H9 (cell line): ENCODE results near the gene PYGO2. TPM values are rescaled to one million over a fixed set of nuclear protein-coding genes. Genes with fewer than 3 reads are reported as not detected.
A peak's percentile ranks its signal among the peaks of the same experiment; 100 is the strongest.

Source experiments
- DNase-seq: peaks from one replicate; pipeline ENCODE4 v3.0.0-alpha.2; 2017
- H2AFZ ChIP-seq: one replicate; pipeline ENCODE4 v1.6.1; 2013; ENCODE audit warnings: mild to moderate bottlenecking, low read length, control low read depth, moderate library complexity
- H2AK5ac ChIP-seq: 2 replicates; pipeline ENCODE4 v1.6.1; 2013; ENCODE audit warnings: low read length, control low read depth, mixed read lengths; ENCODE audit not compliant: insufficient read length
- H2BK120ac ChIP-seq: one replicate; pipeline ENCODE4 v1.6.1; 2013; ENCODE audit warnings: low read depth, mild to moderate bottlenecking, low read length, control low read depth, inconsistent platforms; ENCODE audit not compliant: poor library complexity, severe bottlenecking
- H2BK12ac ChIP-seq: 2 replicates; pipeline ENCODE4 v1.6.1; 2013; ENCODE audit warnings: low read length, control low read depth, mixed read lengths, low read depth; ENCODE audit not compliant: insufficient read length
- H2BK15ac ChIP-seq: 2 replicates; pipeline ENCODE4 v1.6.1; 2013; ENCODE audit warnings: low read depth, low read length, control low read depth
- H2BK20ac ChIP-seq: one replicate; pipeline ENCODE4 v1.6.1; 2013; ENCODE audit warnings: low read depth, mild to moderate bottlenecking, low read length, control low read depth, inconsistent platforms; ENCODE audit not compliant: poor library complexity, severe bottlenecking
- H2BK5ac ChIP-seq: 2 replicates; pipeline ENCODE4 v1.6.1; 2013; ENCODE audit warnings: low read length, control low read depth, mixed read lengths; ENCODE audit not compliant: insufficient read length
- H3K14ac ChIP-seq: 2 replicates; pipeline ENCODE4 v1.6.1; 2013; ENCODE audit warnings: low read length, control low read depth; ENCODE audit not compliant: insufficient read depth
- H3K18ac ChIP-seq: 2 replicates; pipeline ENCODE4 v1.6.1; 2013; ENCODE audit warnings: low read depth, mild to moderate bottlenecking, mixed read lengths, low read length, control low read depth; ENCODE audit not compliant: insufficient read length
- H3K23ac ChIP-seq: 2 replicates; pipeline ENCODE4 v1.6.1; 2013; ENCODE audit warnings: low read length, control low read depth, mixed read lengths, low read depth; ENCODE audit not compliant: insufficient read length
- H3K23me2 ChIP-seq: 2 replicates; pipeline ENCODE4 v1.6.1; 2013; ENCODE audit warnings: low read depth, mild to moderate bottlenecking, mixed read lengths, low read length, control low read depth; ENCODE audit not compliant: insufficient read length, poor library complexity, severe bottlenecking
- H3K27ac ChIP-seq: 2 replicates; pipeline ENCODE4 v1.5.1; 2013; ENCODE audit warnings: low read length, control low read depth, mixed read lengths, low read depth; ENCODE audit not compliant: insufficient read length
- H3K27me3 ChIP-seq: 2 replicates; pipeline ENCODE4 v1.6.1; 2013; ENCODE audit warnings: low read length, control low read depth, inconsistent platforms; ENCODE audit not compliant: insufficient read depth
- H3K4ac ChIP-seq: 2 replicates; pipeline ENCODE4 v1.6.1; 2013; ENCODE audit warnings: low read depth, mild to moderate bottlenecking, control low read depth, inconsistent platforms, low read length, moderate library complexity
- H3K4me1 ChIP-seq: 2 replicates; pipeline ENCODE4 v1.6.1; 2013; ENCODE audit warnings: low read length, control low read depth, inconsistent platforms; ENCODE audit not compliant: insufficient read depth
- H3K4me2 ChIP-seq: 2 replicates; pipeline ENCODE4 v1.6.1; 2013; ENCODE audit warnings: low read length, control low read depth, mixed read lengths; ENCODE audit not compliant: insufficient read length, insufficient read depth
- H3K56ac ChIP-seq: 2 replicates; pipeline ENCODE4 v1.6.1; 2013; ENCODE audit warnings: low read depth, mild to moderate bottlenecking, mixed read lengths, low read length, control low read depth; ENCODE audit not compliant: insufficient read length
- H3K79me1 ChIP-seq: 2 replicates; pipeline ENCODE4 v1.6.1; 2013; ENCODE audit warnings: low read depth, mild to moderate bottlenecking, moderate library complexity, low read length, control low read depth, inconsistent platforms; ENCODE audit not compliant: insufficient read depth, poor library complexity, severe bottlenecking
- H3K79me2 ChIP-seq: 2 replicates; pipeline ENCODE4 v1.6.1; 2013; ENCODE audit warnings: low read length, control low read depth, inconsistent platforms; ENCODE audit not compliant: insufficient read depth
- H3K9ac ChIP-seq: 2 replicates; pipeline ENCODE4 v1.6.1; 2013; ENCODE audit warnings: low read length, control low read depth, mixed read lengths; ENCODE audit not compliant: insufficient read length; ENCODE audit errors: extremely low read depth
- H3K9me3 ChIP-seq: one replicate; pipeline ENCODE4 v1.6.1; 2013; ENCODE audit warnings: low read depth, low read length, inconsistent platforms; ENCODE audit not compliant: control insufficient read depth
- H3T11ph ChIP-seq: one replicate; pipeline ENCODE4 v1.6.1; 2013; ENCODE audit warnings: mild to moderate bottlenecking, low read length, control low read depth, inconsistent platforms
- H4K20me1 ChIP-seq: one replicate; pipeline ENCODE4 v1.6.1; 2013; ENCODE audit not compliant: control insufficient read depth, insufficient read length, insufficient read depth
- H4K5ac ChIP-seq: 2 replicates; pipeline ENCODE4 v1.6.1; 2013; ENCODE audit warnings: low read depth, mild to moderate bottlenecking, mixed read lengths, low read length, control low read depth; ENCODE audit not compliant: insufficient read length
- H4K8ac ChIP-seq: replicated peaks from 2 replicates; pipeline ENCODE4 v1.6.1; 2013; ENCODE audit warnings: low read length, control low read depth, mixed read lengths, low read depth; ENCODE audit not compliant: insufficient read length
- H4K91ac ChIP-seq: 2 replicates; pipeline ENCODE4 v1.6.1; 2013; ENCODE audit warnings: low read depth, mild to moderate bottlenecking, moderate library complexity, mixed read lengths, low read length, control low read depth; ENCODE audit not compliant: insufficient read length
- H3K27ac Mint-ChIP-seq, 3 experiments: 2 replicates in 2 of 3; 3 replicates in 1 of 3; pipeline ENCODE4 v1.8.0; 2020 to 2021; ENCODE audit warnings: mixed read lengths in 3 of 3, mild to moderate bottlenecking in 1 of 3, moderate library complexity in 1 of 3
- H3K27me3 Mint-ChIP-seq: 2 replicates; pipeline ENCODE4 v1.8.0; 2021; ENCODE audit warnings: low read depth, mild to moderate bottlenecking, moderate library complexity, mixed read lengths
- H3K36me3 Mint-ChIP-seq, 3 experiments: 2 replicates in 2 of 3; 3 replicates in 1 of 3; pipeline ENCODE4 v1.8.0; 2020 to 2021; ENCODE audit warnings: low read depth in 3 of 3, mixed read lengths in 3 of 3; ENCODE audit not compliant: insufficient read depth in 1 of 3
- H3K4me1 Mint-ChIP-seq, 2 experiments: 2 replicates each; pipeline ENCODE4 v1.8.0; 2020; ENCODE audit warnings: mixed read lengths in 2 of 2
- H3K4me3 Mint-ChIP-seq, 2 experiments: 2 replicates in 1 of 2; 3 replicates in 1 of 2; pipeline ENCODE4 v1.8.0; 2020 to 2021; ENCODE audit warnings: mild to moderate bottlenecking in 2 of 2, mixed read lengths in 2 of 2, moderate library complexity in 1 of 2
- H3K9me3 Mint-ChIP-seq, 2 experiments: 2 replicates in 1 of 2; 3 replicates in 1 of 2; pipeline ENCODE4 v1.8.0; 2020; ENCODE audit warnings: mild to moderate bottlenecking in 2 of 2, mixed read lengths in 2 of 2, moderate library complexity in 1 of 2
- WGBS: extraction: QIAGEN DNeasy Blood & Tissue Kit; methylation state at CpG from one replicate; pipeline ENCODE4 v1.1.7; 2013; ENCODE audit warnings: missing lambda C conversion rate, low lambda C conversion rate, mixed read lengths; ENCODE audit not compliant: insufficient read length; ENCODE audit errors: extremely low coverage; 5-methylcytosine and 5-hydroxymethylcytosine counted together
- total RNA-seq: library from RNA; stranded (reverse); gene quantifications from 2 replicates; pipeline ENCODE4 v1.2.1, GENCODE V29; 2021
- TF ChIP-seq, protein P1 (sequence below): fragments of 200-600 bp; sonication (generic); conservative IDR thresholded peaks from 3 replicates; pipeline ENCODE4 v1.8.0; 2021; ENCODE audit warnings: antibody characterized with exemption, mild to moderate bottlenecking

Gene PYGO2
- total RNA-seq, 1 experiment from 2014 or later = 38.7 TPM

DNA sequence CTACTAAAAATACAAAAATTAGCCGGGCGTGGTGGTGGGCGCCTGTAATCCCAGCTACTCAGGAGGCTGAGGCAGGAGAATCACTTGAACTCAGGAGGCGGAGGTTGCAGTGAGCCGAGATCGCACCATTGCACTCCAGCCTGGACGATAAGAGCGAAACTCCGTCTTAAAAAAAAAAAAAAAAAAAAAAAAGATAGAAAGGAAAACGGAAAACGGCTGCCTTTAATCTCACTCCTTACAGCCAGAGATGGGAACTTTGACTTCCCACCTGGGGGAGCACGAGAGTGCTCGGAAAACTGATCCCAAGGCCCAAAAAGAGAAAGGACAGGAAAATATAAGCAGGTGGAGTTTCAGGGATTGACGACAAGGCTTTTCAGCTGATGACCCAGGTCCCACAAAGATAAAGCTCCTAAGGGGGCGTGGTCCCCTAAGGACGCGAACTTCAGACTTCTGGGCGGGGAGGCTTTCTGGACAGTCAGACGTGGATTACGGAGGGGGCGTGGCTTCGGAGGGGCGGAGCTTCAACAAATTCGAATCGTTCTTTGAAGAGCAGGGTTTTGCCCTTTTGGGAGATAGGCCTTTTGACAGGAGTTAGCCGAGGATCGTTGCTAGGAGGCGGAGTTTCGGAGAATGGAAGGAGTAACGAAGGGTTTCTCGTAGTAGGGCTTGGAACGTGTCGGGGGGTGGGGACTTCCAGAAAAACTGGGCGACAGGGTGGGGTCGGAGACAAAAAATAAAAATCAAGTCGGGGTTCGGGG lies 11.9 kb upstream of the PYGO2 start:
- H3K14ac ChIP-seq = peak overlapping the region; percentile 75; the same call in 1 of the 2 replicates
- peak overlapping the region; percentile 68 for H3K9ac ChIP-seq
- Mint-ChIP-seq H3K4me1 (peaks cover 38 to 40% of the 10 kb centered on the region in 2 experiments), H3K9me3 (no peaks in the 10 kb centered on the region), H3K36me3 (peaks cover 8 to 31% (median 14%) of the 10 kb centered on the region in 3 experiments; a peak in 6 of 7 replicates), H3K27ac (no peak overlapping the region; a peak in 1 of 7 replicates), H3K4me3 (no peak overlapping the region; a peak in 1 of 5 replicates), H3K27me3 (no peaks in the 10 kb centered on the region)
- no peak overlapping the region for H3K4ac ChIP-seq
- WGBS = no CpG with 5 or more reads among the region's 37 CpGs
- H3K4me2 ChIP-seq = peak overlapping the region; percentile 68
- H3K56ac ChIP-seq = no peak overlapping the region
- H4K8ac ChIP-seq = no peak overlapping the region
- H3K79me2 ChIP-seq = peaks cover 34% of the 10 kb centered on the region
- peaks cover 4% of the 10 kb centered on the region for H3K79me1 ChIP-seq
- peak; percentile 98 for DNase-seq
- H3K27ac ChIP-seq = peak overlapping the region; percentile 97
- H2BK12ac ChIP-seq = no peak overlapping the region
- H2BK5ac ChIP-seq = peak overlapping the region; percentile 21
- no peak overlapping the region for H2BK120ac ChIP-seq
- no peak overlapping the region for H4K91ac ChIP-seq
- no peak overlapping the region for H2BK20ac ChIP-seq
- H3K4me1 ChIP-seq = peaks cover 4% of the 10 kb centered on the region; the same call in 1 of the 2 replicates
- H2AK5ac ChIP-seq = no peak overlapping the region
- no peaks in the 10 kb centered on the region for H4K20me1 ChIP-seq
- no peak overlapping the region for H3K23ac ChIP-seq
- H3K18ac ChIP-seq = peak overlapping the region; percentile 41
- no peak overlapping the region for H4K5ac ChIP-seq
- H2AFZ ChIP-seq = no peak overlapping the region
- TF ChIP-seq, protein P1, sequence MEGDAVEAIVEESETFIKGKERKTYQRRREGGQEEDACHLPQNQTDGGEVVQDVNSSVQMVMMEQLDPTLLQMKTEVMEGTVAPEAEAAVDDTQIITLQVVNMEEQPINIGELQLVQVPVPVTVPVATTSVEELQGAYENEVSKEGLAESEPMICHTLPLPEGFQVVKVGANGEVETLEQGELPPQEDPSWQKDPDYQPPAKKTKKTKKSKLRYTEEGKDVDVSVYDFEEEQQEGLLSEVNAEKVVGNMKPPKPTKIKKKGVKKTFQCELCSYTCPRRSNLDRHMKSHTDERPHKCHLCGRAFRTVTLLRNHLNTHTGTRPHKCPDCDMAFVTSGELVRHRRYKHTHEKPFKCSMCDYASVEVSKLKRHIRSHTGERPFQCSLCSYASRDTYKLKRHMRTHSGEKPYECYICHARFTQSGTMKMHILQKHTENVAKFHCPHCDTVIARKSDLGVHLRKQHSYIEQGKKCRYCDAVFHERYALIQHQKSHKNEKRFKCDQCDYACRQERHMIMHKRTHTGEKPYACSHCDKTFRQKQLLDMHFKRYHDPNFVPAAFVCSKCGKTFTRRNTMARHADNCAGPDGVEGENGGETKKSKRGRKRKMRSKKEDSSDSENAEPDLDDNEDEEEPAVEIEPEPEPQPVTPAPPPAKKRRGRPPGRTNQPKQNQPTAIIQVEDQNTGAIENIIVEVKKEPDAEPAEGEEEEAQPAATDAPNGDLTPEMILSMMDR = peak; percentile 21; the same call in 1 of the 3 replicates
- no peaks in the 10 kb centered on the region for H3K27me3 ChIP-seq
- peak overlapping the region; percentile 93 for H3T11ph ChIP-seq
- H3K23me2 ChIP-seq = peaks cover 42% of the 10 kb centered on the region
- H3K9me3 ChIP-seq = no peaks in the 10 kb centered on the region
- no peak overlapping the region for H2BK15ac ChIP-seq
